Measurements from ENCODE around the gene CHRNB2. TPM values are rescaled to one million over a fixed set of nuclear protein-coding genes. Genes with fewer than 3 reads are reported as not detected.

CHRNB2 gene
- total and polyA plus RNA-seq, 9 of the 15 experiments (the other 6 are each of a cell fraction or from before 2014, with no cell fraction given) = 0.01 TPM; not detected in 8

- H4K20me1 ChIP-seq (replicated peaks; ENCODE audit: control insufficient read depth, insufficient read depth, low read length) = peaks cover 20% of the 10 kb centered on the region; the same call in 1 of the 2 replicates
- no peak for FAIRE-seq
- no peak for TF ChIP-seq HDGF (IDR thresholded peaks at IDR 0.05)
- no peak for TF ChIP-seq DEAF1 (CRISPR knock-in tag; IDR thresholded peaks at IDR 0.05)
- TF ChIP-seq TFAM (CRISPR knock-in tag; conservative IDR thresholded peaks at IDR 0.05) = no peak
- no peak for TF ChIP-seq MLLT1 (IDR thresholded peaks at IDR 0.05)
- TF ChIP-seq ZBED1 (IDR thresholded peaks at IDR 0.05) = no peak
- TF ChIP-seq CAMTA2 (CRISPR knock-in tag; conservative IDR thresholded peaks at IDR 0.05) = no peak
- TF ChIP-seq CHD7 (IDR thresholded peaks at IDR 0.05; ENCODE audit: low read depth, low read length) = no peak
- TF ChIP-seq ZBTB17 (CRISPR knock-in tag; IDR thresholded peaks at IDR 0.05) = no peak
Observed at GRCh38 chr1:154619181-154619948, 51.8 kb downstream of the CHRNB2 start.

More at GRCh38 chr1:154619181-154619948, 51.8 kb downstream of the CHRNB2 start:
- no peaks in the 10 kb centered on the region for H3K9me3 ChIP-seq (replicated peaks; ENCODE audit: control insufficient read depth, insufficient read depth, low read depth, low read length)
- no peak overlapping the region for H3K9ac ChIP-seq (ENCODE audit: insufficient read depth in 1 of 2, low read depth in 2 of 2, low read length in 2 of 2)
- H3K27me3 ChIP-seq (ENCODE audit: control insufficient read depth in 2 of 2, insufficient read depth in 2 of 2, low read length in 2 of 2) = no peaks in the 10 kb centered on the region
- intact Hi-C loops (cut with micrococcal nuclease) (no loop called here), in situ Hi-C loops (cut with MboI) (no loop called here)
- no peak overlapping the region for H3K4me3 ChIP-seq
- H3K9me1 ChIP-seq (ENCODE audit: control insufficient read depth, insufficient read depth, low read length) = peaks cover 9% of the 10 kb centered on the region
- H2AFZ ChIP-seq (ENCODE audit: low read depth, low read length) = no peak overlapping the region
- WGBS (ENCODE audit: insufficient coverage, low coverage, missing lambda C conversion rate) = 86% methylated on average over 5 of the region's 5 CpGs
- H3K4me2 ChIP-seq (ENCODE audit: insufficient read depth, low read length) = no peak overlapping the region
- no TSS peak for BruUV-seq (replicated peaks)
- DNase-seq (ENCODE audit: extremely low read depth in 1 of 4, low spot score in 3 of 4) (no peak), ATAC-seq (no peak)
- CTCF ChIA-PET (ENCODE audit: low intra/inter-chr PET ratio) = no interaction called here
- peaks cover 31% of the 10 kb centered on the region; the same call in 2 of the 3 replicates for H3K36me3 ChIP-seq (ENCODE audit: control insufficient read depth, insufficient read depth, low read length)
- no peak overlapping the region for H3K27ac ChIP-seq (ENCODE audit: extremely low read depth, low read depth, low read length)
- peaks cover 89% of the 10 kb centered on the region for H3K79me2 ChIP-seq (ENCODE audit: control insufficient read depth, insufficient read depth, low read length)
- peaks cover 5 to 33% of the 10 kb centered on the region in 2 experiments for H3K4me1 ChIP-seq (replicated peaks in 1 of 2; ENCODE audit: control insufficient read depth in 2 of 2, insufficient read depth in 2 of 2, low read length in 2 of 2)
- POLR2A ChIA-PET = interaction anchor here (1.1 kb wide), 1 partner anchor 8 kb away, joined by 5 read pairs; no protein-coding TSS in a partner anchor
